Measurements from ENCODE around the gene RAB41. TPM values are rescaled to one million over a fixed set of nuclear protein-coding genes. Genes with fewer than 3 reads are reported as not detected.
"Not testable (repeated sequence)": the region's sequence is repeated elsewhere in the genome, so short reads cannot be mapped to it uniquely, and the experiment has no call there.

Gene RAB41
- total RNA-seq, 1 donor: not detected

GRCh38 chrX:70264784-70265183 is 17.2 kb upstream of the RAB41 start:
- no peaks in the 10 kb centered on the region for H3K27me3 ChIP-seq (ENCODE audit: insufficient read depth, low read length)
- H3K4me3 ChIP-seq (ENCODE audit: low read length): no peak overlapping the region
- no peaks in the 10 kb centered on the region for H3K4me1 ChIP-seq (ENCODE audit: insufficient read depth, low read length)
- H3K9me3 ChIP-seq (ENCODE audit: low read depth, low read length): no peaks in the 10 kb centered on the region

DNA sequence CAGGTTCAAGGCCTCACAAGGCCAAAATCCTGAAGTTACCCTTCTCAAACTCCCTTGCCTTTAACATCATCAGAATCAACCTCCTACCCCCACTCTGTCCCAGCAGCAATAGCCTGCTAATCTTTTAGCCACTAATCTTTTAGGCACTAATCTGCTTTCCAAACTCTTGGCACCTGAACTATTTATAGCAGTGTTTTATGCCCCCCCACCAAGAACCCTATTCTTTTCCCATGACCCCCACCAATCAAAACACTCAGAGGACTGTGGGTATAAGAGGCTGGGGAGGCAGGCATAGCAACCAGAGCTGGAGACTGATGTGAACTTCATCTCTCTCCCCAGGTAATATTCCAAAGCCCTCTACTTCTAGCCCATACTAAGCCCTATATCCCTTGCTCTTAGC is 13.9 kb upstream of the RAB41 start, which contains the start of gene ARR3:
ARR3 (plus strand) TSS at position 301 of the 400 bp plus-strand sequence. CDS start 1,052 bp downstream, outside the sequence.
- no peak within 1 kb of the TSS for H3K4me3 ChIP-seq (ENCODE audit: low read length)
- no peaks in the 10 kb centered on the region for H3K4me1 ChIP-seq (ENCODE audit: insufficient read depth, low read length)
- H3K27me3 ChIP-seq (ENCODE audit: insufficient read depth, low read length): no peaks in the 10 kb centered on the region
- no peaks in the 10 kb centered on the region for H3K9me3 ChIP-seq (ENCODE audit: low read depth, low read length)

DNA sequence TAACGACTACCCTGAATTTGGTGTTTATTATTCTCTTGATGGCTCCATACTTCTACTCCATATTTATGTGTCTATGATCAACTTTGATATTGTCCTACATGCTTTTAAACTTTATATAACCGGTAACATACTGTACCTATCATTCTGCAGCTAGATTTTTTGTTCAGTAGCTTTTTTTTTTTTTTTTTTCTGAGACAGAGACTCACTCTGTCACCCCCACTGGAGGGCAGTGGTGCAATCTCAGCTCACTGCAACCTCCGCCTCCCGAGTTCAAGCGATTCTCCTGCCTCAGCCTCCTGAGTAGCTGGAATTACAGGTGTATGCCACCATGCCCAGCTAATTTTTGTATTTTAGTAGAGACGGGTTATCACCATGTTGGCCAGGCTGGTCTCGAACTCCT is 7.9 kb upstream of the RAB41 start:
- not testable (repeated sequence) for H3K27me3 ChIP-seq (ENCODE audit: insufficient read depth, low read length); H3K4me1 ChIP-seq (ENCODE audit: insufficient read depth, low read length); H3K4me3 ChIP-seq (ENCODE audit: low read length); H3K9me3 ChIP-seq (ENCODE audit: low read depth, low read length)

- H3K4me3 ChIP-seq (ENCODE audit: low read length): no peak overlapping the region
- H3K9me3 ChIP-seq (ENCODE audit: low read depth, low read length): no peaks in the 10 kb centered on the region
- H3K27me3 ChIP-seq (ENCODE audit: insufficient read depth, low read length): no peaks in the 10 kb centered on the region
- no peaks in the 10 kb centered on the region for H3K4me1 ChIP-seq (ENCODE audit: insufficient read depth, low read length)
Measured at GRCh38 chrX:70279081-70279480, 2.9 kb upstream of the RAB41 start.

DNA sequence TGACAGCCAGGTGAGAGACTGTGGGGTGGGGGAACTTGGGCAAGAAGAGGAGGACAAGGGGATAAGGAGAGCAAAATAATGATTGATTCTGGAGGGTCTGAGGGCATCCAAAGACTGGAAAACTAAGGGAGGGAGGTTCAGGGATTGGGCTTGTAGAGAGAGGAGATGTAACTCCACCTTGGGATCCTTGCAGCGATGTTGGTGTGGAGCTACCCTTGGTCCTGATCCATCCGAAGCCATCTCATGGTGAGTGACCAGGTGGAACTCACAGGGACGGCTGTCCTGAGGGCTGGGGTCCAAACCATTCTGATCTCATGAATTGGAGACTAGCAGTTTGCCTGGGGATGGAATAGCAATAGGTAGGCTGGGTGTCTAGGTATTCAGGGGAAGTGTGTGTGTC is 1.4 kb upstream of the RAB41 start:
- H3K27me3 ChIP-seq (ENCODE audit: insufficient read depth, low read length): no peaks in the 10 kb centered on the region
- no peaks in the 10 kb centered on the region for H3K4me1 ChIP-seq (ENCODE audit: insufficient read depth, low read length)
- H3K4me3 ChIP-seq (ENCODE audit: low read length): no peak overlapping the region
- H3K9me3 ChIP-seq (ENCODE audit: low read depth, low read length): no peaks in the 10 kb centered on the region

DNA sequence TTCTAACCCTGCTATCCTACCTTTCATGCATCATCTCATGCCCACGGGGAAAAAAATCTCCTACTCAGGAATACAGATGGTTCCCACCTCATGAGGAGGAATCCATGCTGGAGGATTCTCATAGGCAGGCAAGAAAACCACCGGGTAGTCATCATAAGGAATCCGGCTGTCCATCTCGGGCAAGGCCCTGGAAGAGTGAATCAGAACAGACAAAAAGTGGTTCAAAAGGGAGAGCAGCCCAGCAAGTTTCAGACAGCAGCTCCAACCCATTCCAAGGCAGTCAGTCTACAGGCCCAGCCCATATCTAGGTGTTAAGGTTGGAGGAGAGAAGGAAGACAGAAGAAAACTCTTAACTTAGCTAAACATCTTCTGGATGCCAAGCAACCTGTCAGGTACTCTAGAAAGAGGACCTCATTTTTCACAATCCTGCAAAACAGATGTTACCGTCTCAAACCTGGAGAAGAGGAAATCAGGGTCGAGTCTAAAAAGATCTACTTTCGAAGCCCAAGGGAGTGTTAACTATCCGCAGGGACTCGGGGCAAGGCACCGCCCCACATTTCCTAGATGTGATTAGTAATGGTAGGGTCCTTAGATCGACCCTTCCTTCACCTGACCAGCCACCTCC is 7.3 kb downstream of the RAB41 start:
- Histone ChIP-seq H3K4me1 (ENCODE audit: insufficient read depth, low read length) (peaks cover 12% of the 10 kb centered on the region), H3K4me3 (ENCODE audit: low read length) (peak overlapping the region; percentile 58), H3K9me3 (ENCODE audit: low read depth, low read length) (no peaks in the 10 kb centered on the region), H3K27me3 (ENCODE audit: insufficient read depth, low read length) (no peaks in the 10 kb centered on the region)

GRCh38 chrX:70289793-70290770 is 8.1 kb downstream of the RAB41 start, which contains the start of the genes KIF4A and PDZD11:
TSS of gene KIF4A (plus strand) at chrX:70290104. CDS start at chrX:70290459, 355 bp downstream.
TSS of gene PDZD11 (minus strand) at chrX:70289927. CDS start at chrX:70289341, 586 bp downstream.
- H3K4me1 ChIP-seq (ENCODE audit: insufficient read depth, low read length): peaks cover 12% of the 10 kb centered on the region
- H3K27me3 ChIP-seq (ENCODE audit: insufficient read depth, low read length): no peaks in the 10 kb centered on the region
- peak within 1 kb of the TSS; percentile 58 for H3K4me3 ChIP-seq (ENCODE audit: low read length)
- no peaks in the 10 kb centered on the region for H3K9me3 ChIP-seq (ENCODE audit: low read depth, low read length)

- Histone ChIP-seq H3K9me3 (ENCODE audit: low read depth, low read length) (no peaks in the 10 kb centered on the region), H3K27me3 (ENCODE audit: insufficient read depth, low read length) (no peaks in the 10 kb centered on the region), H3K4me1 (ENCODE audit: insufficient read depth, low read length) (peaks cover 12% of the 10 kb centered on the region), H3K4me3 (ENCODE audit: low read length) (no peak overlapping the region)
Measured at GRCh38 chrX:70292788-70293187, 10.8 kb downstream of the RAB41 start.

DNA sequence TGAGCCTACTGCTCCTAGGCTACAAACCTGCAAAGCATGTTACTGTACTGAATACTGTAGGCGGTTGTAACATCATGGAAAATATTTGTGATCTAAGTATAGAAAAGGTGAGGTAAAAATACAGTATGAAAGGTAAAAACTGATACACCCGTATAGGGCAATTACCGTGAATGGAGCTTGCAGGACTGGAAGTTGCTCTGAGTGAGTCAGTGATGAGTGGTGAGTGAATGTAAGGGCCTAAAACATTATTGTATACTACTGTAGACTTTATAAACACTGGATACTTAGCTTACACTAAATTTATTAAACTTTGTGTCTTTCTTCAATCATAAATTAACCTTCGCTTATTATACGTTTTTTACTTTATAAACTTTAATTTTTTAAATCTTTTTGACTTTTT is 11.6 kb downstream of the RAB41 start:
- Histone ChIP-seq H3K27me3 (ENCODE audit: insufficient read depth, low read length) (no peaks in the 10 kb centered on the region), H3K9me3 (ENCODE audit: low read depth, low read length) (no peaks in the 10 kb centered on the region), H3K4me1 (ENCODE audit: insufficient read depth, low read length) (peaks cover 12% of the 10 kb centered on the region), H3K4me3 (ENCODE audit: low read length) (no peak overlapping the region)

GRCh38 chrX:70301716-70302115 is 19.7 kb downstream of the RAB41 start:
- no peaks in the 10 kb centered on the region for H3K9me3 ChIP-seq (ENCODE audit: low read depth, low read length)
- no peaks in the 10 kb centered on the region for H3K4me1 ChIP-seq (ENCODE audit: insufficient read depth, low read length)
- no peak overlapping the region for H3K4me3 ChIP-seq (ENCODE audit: low read length)
- no peaks in the 10 kb centered on the region for H3K27me3 ChIP-seq (ENCODE audit: insufficient read depth, low read length)

DNA sequence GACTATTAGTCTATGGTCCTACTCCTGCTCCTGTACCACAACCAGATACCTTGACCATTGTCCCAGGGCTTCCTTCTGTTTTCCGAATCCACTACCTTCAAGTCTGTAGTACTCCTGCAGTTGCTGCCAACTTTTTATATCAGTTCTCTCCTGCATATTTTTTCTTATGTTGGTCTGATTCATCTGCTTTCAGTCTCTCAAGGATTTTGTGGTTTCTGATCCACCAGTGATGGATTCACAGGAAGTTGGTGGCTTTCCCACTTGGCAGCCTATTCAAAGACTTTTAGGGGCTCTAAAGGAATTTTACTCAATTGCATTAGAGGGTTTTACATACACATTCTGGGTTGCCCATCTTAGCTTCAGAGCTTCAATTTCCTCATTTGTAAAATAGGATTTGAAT is 31.5 kb downstream of the RAB41 start:
- H3K27me3 ChIP-seq (ENCODE audit: insufficient read depth, low read length): no peaks in the 10 kb centered on the region
- no peaks in the 10 kb centered on the region for H3K4me1 ChIP-seq (ENCODE audit: insufficient read depth, low read length)

DNA sequence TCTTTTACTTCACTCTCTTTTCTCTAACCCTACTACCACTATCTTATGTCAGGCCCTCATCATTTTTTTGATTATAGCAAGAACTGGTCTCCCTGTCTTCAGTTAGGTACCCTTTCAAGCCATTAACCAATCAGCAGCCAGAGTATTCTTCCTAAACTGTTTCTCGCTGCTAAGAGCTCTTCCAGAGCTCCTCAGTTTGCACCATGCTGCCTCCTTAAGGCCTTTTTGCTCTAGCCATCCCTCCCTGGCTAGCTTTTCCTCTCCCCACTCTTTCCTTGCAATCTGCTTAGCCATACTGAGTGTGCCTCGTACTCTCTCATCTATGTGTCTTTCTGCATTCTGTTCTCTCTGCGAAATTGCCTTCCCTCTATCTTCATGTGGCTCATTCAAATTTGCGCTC is 40.8 kb downstream of the RAB41 start:
- Histone ChIP-seq H3K4me3 (ENCODE audit: low read length) (no peak overlapping the region), H3K27me3 (ENCODE audit: insufficient read depth, low read length) (no peaks in the 10 kb centered on the region), H3K4me1 (ENCODE audit: insufficient read depth, low read length) (no peaks in the 10 kb centered on the region), H3K9me3 (ENCODE audit: low read depth, low read length) (no peaks in the 10 kb centered on the region)

More for the DNA sequence above, 31.5 kb downstream of the RAB41 start:
- H3K4me3 ChIP-seq (ENCODE audit: low read length): no peak overlapping the region
- H3K9me3 ChIP-seq (ENCODE audit: low read depth, low read length): no peaks in the 10 kb centered on the region

DNA sequence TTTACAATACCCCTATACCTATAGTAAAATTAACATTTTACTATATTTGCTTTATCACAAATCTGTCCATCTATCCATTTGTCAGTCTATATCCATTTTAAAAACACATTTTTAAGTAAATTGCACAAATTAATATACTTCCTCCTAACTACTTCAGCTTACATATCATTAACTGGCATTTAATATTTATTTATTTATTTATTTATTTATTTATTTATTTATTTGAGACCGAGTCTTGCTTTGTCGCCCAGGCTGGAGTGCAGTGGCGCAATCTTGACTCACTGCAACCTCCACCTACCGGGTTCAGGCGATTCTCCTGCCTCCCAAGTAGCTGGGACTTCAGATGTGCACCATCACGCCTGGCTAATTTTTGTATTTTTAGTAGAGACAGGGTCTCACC is 41.7 kb downstream of the RAB41 start:
- not testable (repeated sequence) for H3K4me1 ChIP-seq (ENCODE audit: insufficient read depth, low read length); H3K9me3 ChIP-seq (ENCODE audit: low read depth, low read length); H3K27me3 ChIP-seq (ENCODE audit: insufficient read depth, low read length); H3K4me3 ChIP-seq (ENCODE audit: low read length)

DNA sequence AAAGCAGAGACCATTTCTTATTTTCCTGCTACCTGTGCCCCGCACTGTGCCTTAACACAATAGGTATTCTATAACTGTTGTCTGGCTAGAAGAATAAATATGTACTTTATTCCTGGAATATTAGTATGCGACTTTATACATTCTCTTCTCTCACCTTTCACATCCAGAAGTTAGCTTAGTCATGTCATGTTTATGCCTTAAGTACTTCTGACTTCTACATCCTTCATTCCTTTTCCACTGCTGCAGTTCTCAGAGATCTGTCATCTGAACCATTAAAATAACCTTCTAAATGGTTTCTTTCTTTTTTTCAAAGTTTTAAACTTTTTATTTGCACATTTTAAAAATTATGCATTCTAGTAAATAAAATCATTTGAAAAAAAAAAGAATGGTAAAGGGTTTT is 42.4 kb downstream of the RAB41 start:
- H3K9me3 ChIP-seq (ENCODE audit: low read depth, low read length): no peaks in the 10 kb centered on the region
- no peaks in the 10 kb centered on the region for H3K4me1 ChIP-seq (ENCODE audit: insufficient read depth, low read length)
- H3K4me3 ChIP-seq (ENCODE audit: low read length): no peak overlapping the region
- no peaks in the 10 kb centered on the region for H3K27me3 ChIP-seq (ENCODE audit: insufficient read depth, low read length)

GRCh38 chrX:70331161-70331560 is 49.2 kb downstream of the RAB41 start:
- no peaks in the 10 kb centered on the region for H3K27me3 ChIP-seq (ENCODE audit: insufficient read depth, low read length)
- no peaks in the 10 kb centered on the region for H3K9me3 ChIP-seq (ENCODE audit: low read depth, low read length)
- H3K4me1 ChIP-seq (ENCODE audit: insufficient read depth, low read length): no peaks in the 10 kb centered on the region
- no peak overlapping the region for H3K4me3 ChIP-seq (ENCODE audit: low read length)

All from mononuclear cell (primary cell).